ENCODE data around the gene MCAM.

Gene MCAM

DNA sequence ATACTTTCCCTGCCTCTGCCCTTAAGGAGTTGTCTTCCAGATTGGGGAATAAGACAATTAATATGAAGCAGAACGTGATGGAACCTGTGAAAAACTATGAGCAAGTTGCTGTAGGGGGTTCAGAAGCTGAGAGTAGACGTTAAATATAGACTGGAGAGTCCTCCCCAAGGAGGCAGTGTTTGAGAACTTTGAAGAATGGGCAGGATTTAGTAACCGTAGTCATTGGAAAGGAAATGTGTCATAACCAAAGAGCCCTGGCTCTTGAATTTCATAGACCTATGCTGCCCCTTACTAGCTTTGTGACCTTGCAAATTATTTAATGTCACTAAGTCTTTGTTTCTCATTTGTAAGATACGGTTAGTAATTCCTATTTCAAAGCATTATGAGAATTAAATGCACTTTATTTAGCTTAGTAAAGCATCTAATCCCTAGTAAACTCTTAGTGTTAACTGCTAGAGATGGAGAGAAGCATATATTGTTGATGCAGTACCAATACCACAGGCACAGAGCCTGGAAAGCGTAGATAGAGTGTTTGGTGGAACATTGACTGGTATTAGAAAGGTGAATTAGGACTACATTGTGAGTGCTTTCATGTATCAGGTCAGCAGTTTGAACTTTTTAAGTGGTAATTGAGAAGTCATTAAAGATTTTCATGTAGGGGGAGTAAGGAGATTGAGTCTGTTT, 54.1 kb downstream of the MCAM start:
- no peak for TF ChIP-seq SIN3A (IDR thresholded peaks at IDR 0.05; ENCODE audit: borderline replicate concordance, insufficient read depth, low read length)
- TF ChIP-seq POLR2AphosphoS5 (IDR thresholded peaks at IDR 0.05; ENCODE audit: low read depth, low read length): no peak
- TF ChIP-seq REST (IDR thresholded peaks at IDR 0.05; ENCODE audit: insufficient read depth in 1 of 2, low read depth in 2 of 2, low read length in 2 of 2): no peak
- no peak for TF ChIP-seq TAF1 (IDR thresholded peaks at IDR 0.05; ENCODE audit: borderline replicate concordance, insufficient read depth, low read length)
- TF ChIP-seq FOXP2 (optimal IDR thresholded peaks at IDR 0.05; ENCODE audit: borderline replicate concordance, extremely low read depth, extremely low read length, insufficient read depth): no peak

GRCh38 chr11:119258983-119259382, 57.9 kb downstream of the MCAM start:
- TF ChIP-seq REST (IDR thresholded peaks at IDR 0.05; ENCODE audit: insufficient read depth in 1 of 2, low read depth in 2 of 2, low read length in 2 of 2) (no peak), SIN3A (IDR thresholded peaks at IDR 0.05; ENCODE audit: borderline replicate concordance, insufficient read depth, low read length) (no peak), TAF1 (IDR thresholded peaks at IDR 0.05; ENCODE audit: borderline replicate concordance, insufficient read depth, low read length) (no peak), POLR2AphosphoS5 (IDR thresholded peaks at IDR 0.05; ENCODE audit: low read depth, low read length) (no peak), FOXP2 (optimal IDR thresholded peaks at IDR 0.05; ENCODE audit: borderline replicate concordance, extremely low read depth, extremely low read length, insufficient read depth) (no peak)

Data from PFSK-1 (cell line).